Hepatic stellate cell (primary cell): ENCODE data around the gene ERI3.

Source experiments
- DNase-seq: peaks from one replicate; pipeline ENCODE4 v3.0.0; 2011; ENCODE audit warnings: low spot score

ERI3 gene

GRCh38 chr1:44315521-44315920 lies 39.5 kb downstream of the ERI3 start:
- no peak for DNase-seq

GRCh38 chr1:44314452-44314851 lies 40.6 kb downstream of the ERI3 start:
- DNase-seq = no peak

GRCh38 chr1:44313265-44313918 lies 41.7 kb downstream of the ERI3 start:
- DNase-seq = no peak

GRCh38 chr1:44312399-44313196 lies 42.5 kb downstream of the ERI3 start:
- no peak for DNase-seq

GRCh38 chr1:44310006-44310405 lies 45.1 kb downstream of the ERI3 start:
- DNase-seq = no peak

GRCh38 chr1:44305962-44306422 lies 49.1 kb downstream of the ERI3 start:
- DNase-seq = no peak

- DNase-seq = no peak
Observed at GRCh38 chr1:44303532-44303931, 51.5 kb downstream of the ERI3 start.

GRCh38 chr1:44302541-44302940 lies 52.5 kb downstream of the ERI3 start:
- no peak for DNase-seq

GRCh38 chr1:44301442-44301841 lies 53.6 kb downstream of the ERI3 start:
- no peak for DNase-seq

GRCh38 chr1:44300852-44301251 lies 54.2 kb downstream of the ERI3 start:
- DNase-seq = no peak

- DNase-seq = no peak
Observed at GRCh38 chr1:44297695-44298400, 57.2 kb downstream of the ERI3 start.

GRCh38 chr1:44296806-44297205 lies 58.3 kb downstream of the ERI3 start:
- no peak for DNase-seq

GRCh38 chr1:44296086-44296485 lies 59.0 kb downstream of the ERI3 start:
- no peak for DNase-seq

- peak; percentile 38 for DNase-seq
Observed at GRCh38 chr1:44294588-44295007, 60.5 kb downstream of the ERI3 start.

- no peak for DNase-seq
Observed at GRCh38 chr1:44293761-44294315, 61.2 kb downstream of the ERI3 start.

GRCh38 chr1:44292651-44293050 lies 62.4 kb downstream of the ERI3 start:
- DNase-seq = no peak

GRCh38 chr1:44290250-44291094 lies 64.6 kb downstream of the ERI3 start:
- DNase-seq = no peak

GRCh38 chr1:44289530-44289929 lies 65.5 kb downstream of the ERI3 start:
- DNase-seq = no peak

GRCh38 chr1:44288883-44289282 lies 66.2 kb downstream of the ERI3 start:
- no peak for DNase-seq

- no peak for DNase-seq
Observed at GRCh38 chr1:44284184-44284583, 70.9 kb downstream of the ERI3 start.

- no peak for DNase-seq
Observed at GRCh38 chr1:44283524-44284173, 71.4 kb downstream of the ERI3 start.
